ENCODE data around the gene PLCB4.

- no peak for TF ChIP-seq CTCF (IDR thresholded peaks at IDR 0.05)
- no peak for TF ChIP-seq POLR2A (IDR thresholded peaks at IDR 0.05)
Observed at GRCh38 chr20:9061434-9061833, 7.5 kb upstream of the PLCB4 start.

Measured in transverse colon (tissue), 3 donors.